IPS-20b (cell line): ENCODE results near the gene INAVA.

ENCODE experiments used
- H3K27ac ChIP-seq: one replicate; pipeline ENCODE4 v1.5.1; 2013; ENCODE audit warnings: low read length
- H3K27me3 ChIP-seq: 2 replicates; pipeline ENCODE4 v1.6.1; 2013; ENCODE audit warnings: mild to moderate bottlenecking, low read length, inconsistent platforms; ENCODE audit not compliant: insufficient read depth
- H3K36me3 ChIP-seq: 2 replicates; pipeline ENCODE4 v1.6.1; 2013; ENCODE audit warnings: low read depth, mild to moderate bottlenecking, inconsistent platforms, low read length, moderate library complexity; ENCODE audit not compliant: insufficient read depth
- H3K4me1 ChIP-seq: 2 replicates; pipeline ENCODE4 v1.6.1; 2013; ENCODE audit warnings: mild to moderate bottlenecking, control low read depth, inconsistent platforms, low read length, moderate library complexity; ENCODE audit not compliant: insufficient read depth
- H3K4me3 ChIP-seq: 2 replicates; pipeline ENCODE4 v1.5.1; 2013; ENCODE audit warnings: mild to moderate bottlenecking, low read length, inconsistent platforms
- H3K9ac ChIP-seq: 2 replicates; pipeline ENCODE4 v1.6.1; 2013; ENCODE audit warnings: low read depth, mild to moderate bottlenecking, inconsistent platforms, low read length, moderate library complexity
- H3K9me3 ChIP-seq: 2 replicates; pipeline ENCODE4 v1.6.1; 2013; ENCODE audit warnings: mild to moderate bottlenecking, low read depth, low read length, inconsistent platforms; ENCODE audit not compliant: insufficient read depth

Gene INAVA

DNA sequence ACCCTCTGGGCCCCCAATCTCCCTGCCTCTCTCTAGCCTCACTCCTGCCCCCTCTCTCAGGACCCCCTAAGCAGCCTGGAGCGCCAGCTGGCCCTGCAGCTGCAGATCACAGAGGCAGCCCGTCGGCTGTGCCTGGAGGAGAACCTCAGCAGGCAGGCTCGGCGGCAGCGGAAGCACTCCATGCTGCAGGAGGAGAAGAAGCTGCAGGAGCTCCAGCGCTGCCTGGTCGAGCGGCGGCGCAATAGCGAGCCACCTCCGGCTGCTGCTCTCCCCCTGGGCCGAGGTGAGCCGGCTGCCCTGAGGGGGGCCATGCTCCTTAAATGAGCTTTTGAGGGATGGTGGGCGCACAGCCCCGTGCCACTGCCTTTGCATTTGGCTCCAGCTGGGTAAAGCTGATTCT, 6.2 kb downstream of the INAVA start:
- Histone ChIP-seq H3K4me1 (peaks cover 11% of the 10 kb centered on the region), H3K9ac (no peak overlapping the region), H3K27ac (no peak overlapping the region), H3K4me3 (no peak overlapping the region), H3K27me3 (no peaks in the 10 kb centered on the region), H3K9me3 (no peaks in the 10 kb centered on the region), H3K36me3 (peaks cover 69% of the 10 kb centered on the region)

DNA sequence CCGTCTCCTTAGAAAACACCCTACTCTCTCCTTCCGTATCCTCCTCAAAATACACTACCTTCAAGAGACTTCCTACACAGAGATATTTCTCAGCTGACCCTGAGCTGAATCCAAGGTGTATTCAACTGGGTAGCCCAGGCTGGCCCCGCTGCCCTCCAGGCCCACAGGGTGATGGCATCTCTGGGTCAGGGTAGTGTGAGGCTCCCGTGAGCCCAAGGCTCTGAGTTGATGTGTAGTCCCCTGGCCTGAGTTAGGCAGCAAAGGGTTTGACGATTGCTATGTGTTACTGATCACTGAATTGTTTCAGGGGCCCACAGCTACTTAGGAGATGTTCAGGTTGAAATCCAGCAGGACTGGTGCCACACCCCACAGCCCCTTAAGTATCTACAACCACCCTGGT, 6.7 kb downstream of the INAVA start:
- Histone ChIP-seq H3K27me3 (no peaks in the 10 kb centered on the region), H3K27ac (no peak overlapping the region), H3K36me3 (peaks cover 72% of the 10 kb centered on the region), H3K9me3 (no peaks in the 10 kb centered on the region), H3K9ac (no peak overlapping the region), H3K4me1 (peaks cover 8% of the 10 kb centered on the region; the same call in 1 of the 2 replicates), H3K4me3 (no peak overlapping the region)

DNA sequence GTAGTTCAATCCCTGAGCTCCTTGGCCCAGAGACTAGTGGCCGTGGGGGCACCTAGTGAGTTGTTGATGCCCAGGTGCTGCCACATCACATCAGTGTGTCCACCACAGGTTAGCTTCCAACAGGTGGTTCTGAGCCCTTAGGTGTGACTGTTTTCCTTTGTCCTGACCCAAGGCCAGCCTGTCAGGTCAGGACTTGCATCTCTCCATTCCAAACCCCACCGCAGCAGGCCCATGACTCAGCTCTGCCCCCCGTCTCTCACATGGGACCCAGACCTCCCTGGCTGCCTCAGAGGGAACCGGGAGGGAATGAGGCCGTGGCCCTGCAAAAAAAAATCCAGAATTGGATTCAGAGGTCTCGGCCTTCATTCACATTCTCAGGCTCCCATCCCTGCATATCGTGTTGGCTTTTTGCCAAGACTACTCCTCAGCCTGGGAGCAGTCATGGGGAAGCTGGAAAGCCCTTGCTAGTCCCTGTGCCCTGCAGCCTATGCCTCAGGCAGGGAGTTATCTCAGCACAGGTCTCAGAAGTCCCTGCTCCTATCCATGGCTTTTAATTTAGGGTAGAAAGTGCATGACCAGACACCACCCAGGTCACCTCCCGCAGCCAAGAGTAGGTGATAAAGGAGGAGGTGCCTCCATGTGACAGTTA, 7.2 kb downstream of the INAVA start:
- H3K4me1 ChIP-seq = 0 out of 2 replicates have a peak, but pooled peaks cover 4% of the 10 kb centered on the region
- H3K9me3 ChIP-seq = no peaks in the 10 kb centered on the region
- no peak overlapping the region for H3K4me3 ChIP-seq
- peaks cover 77% of the 10 kb centered on the region for H3K36me3 ChIP-seq
- H3K27me3 ChIP-seq = no peaks in the 10 kb centered on the region
- no peak overlapping the region for H3K9ac ChIP-seq
- H3K27ac ChIP-seq = no peak overlapping the region

DNA sequence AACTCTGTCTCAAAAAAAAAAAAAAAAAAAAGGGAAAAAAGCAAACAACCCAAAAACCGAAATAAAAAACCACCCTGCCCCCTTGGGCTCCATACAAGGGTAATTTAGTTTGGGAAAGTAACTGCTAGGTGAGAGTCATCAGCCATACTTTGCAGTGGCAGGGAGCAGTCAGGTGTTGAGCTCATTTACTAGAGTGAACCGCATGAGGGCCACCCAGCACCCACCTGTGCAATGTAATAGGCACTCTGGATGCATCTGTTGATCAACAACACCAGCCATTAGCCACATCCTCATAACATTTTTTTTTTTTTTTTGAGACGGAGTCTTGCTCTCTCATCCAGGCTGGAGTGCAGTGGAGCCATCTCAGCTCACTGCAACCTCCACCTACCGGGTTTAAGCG, 9.1 kb downstream of the INAVA start:
- no peak overlapping the region for H3K27ac ChIP-seq
- H3K36me3 ChIP-seq = peaks cover 88% of the 10 kb centered on the region

DNA sequence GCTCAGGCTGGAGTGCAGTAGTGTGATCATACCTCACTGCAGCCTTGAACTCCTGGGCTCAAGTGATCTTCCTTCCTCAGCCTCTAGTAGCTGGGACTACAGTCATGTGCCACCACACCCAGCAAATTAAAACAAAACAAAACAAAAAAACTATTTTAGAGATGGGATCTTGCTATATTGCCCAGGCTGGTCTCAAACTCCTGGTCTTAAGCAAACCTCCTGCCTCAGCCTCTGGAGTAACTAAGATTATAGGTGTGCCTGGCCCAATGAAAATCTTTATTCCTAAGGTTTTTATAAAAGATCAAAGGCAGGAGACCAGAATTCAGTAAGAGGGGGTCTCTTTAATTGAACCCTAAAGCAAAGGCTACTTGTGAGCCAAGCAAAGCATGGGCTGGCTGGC, 10.1 kb downstream of the INAVA start:
- Histone ChIP-seq H3K4me1 (no peaks in the 10 kb centered on the region), H3K9ac (no peak overlapping the region), H3K4me3 (no peak overlapping the region), H3K36me3 (peaks cover 88% of the 10 kb centered on the region), H3K9me3 (no peaks in the 10 kb centered on the region), H3K27me3 (no peaks in the 10 kb centered on the region), H3K27ac (no peak overlapping the region)

More for the DNA sequence above, 9.1 kb downstream of the INAVA start:
- Histone ChIP-seq H3K4me1 (no peaks in the 10 kb centered on the region), H3K9me3 (no peaks in the 10 kb centered on the region), H3K9ac (no peak overlapping the region), H3K27me3 (no peaks in the 10 kb centered on the region), H3K4me3 (no peak overlapping the region)

DNA sequence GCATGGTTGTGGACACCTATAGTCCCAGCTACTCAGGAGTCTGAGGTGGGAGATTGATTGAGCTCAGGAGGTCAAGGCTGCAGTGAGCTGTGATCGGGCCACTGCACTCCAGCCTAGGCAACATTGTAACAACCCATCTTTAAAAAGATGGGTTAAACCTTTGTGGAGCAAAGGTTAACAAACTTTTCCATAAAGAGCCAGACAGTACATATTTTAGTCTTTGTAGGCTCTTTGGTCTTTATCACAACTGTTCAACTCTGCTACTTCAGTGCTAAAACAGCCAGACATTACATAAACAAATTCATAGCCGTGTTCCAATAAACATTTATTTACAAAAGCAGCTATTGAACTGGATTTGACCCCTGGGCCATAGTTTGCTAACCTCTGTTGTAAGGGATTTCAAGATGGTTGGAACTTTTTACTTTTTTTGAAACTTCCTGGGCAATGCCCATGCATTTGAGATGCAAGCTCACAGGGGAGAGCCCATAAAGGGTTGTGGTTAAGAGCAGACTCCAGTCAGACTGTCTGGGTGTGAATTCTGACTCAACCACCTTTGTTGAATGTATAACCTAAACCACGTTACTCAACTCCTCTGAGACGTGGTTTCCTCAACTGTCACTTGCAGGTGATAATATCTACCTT, 10.8 kb downstream of the INAVA start:
- no peaks in the 10 kb centered on the region for H3K4me1 ChIP-seq

DNA sequence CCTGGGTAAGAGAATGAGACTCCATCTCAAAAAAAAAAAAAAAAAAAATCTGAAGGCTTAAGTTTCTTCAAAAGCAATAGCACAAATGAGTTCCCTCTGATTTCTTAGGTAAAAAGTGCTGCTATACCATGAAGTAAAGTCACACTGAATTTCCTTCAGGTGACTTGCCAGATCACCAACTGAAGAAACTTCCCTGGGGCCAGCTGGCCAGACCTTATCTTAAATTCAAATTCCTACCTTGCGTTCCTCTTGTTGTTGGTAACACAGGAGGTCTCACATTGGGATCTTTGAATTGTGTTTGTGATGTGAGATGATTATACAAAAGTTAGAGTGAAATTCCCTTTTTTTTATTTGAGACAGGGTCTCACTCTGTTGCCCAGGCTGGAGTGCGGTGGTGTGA, 11.8 kb downstream of the INAVA start:
- Histone ChIP-seq H3K36me3 (peaks cover 88% of the 10 kb centered on the region), H3K27ac (no peak overlapping the region)

More for the DNA sequence above, 10.8 kb downstream of the INAVA start:
- Histone ChIP-seq H3K27ac (no peak overlapping the region), H3K27me3 (no peaks in the 10 kb centered on the region), H3K4me3 (no peak overlapping the region), H3K36me3 (peaks cover 88% of the 10 kb centered on the region), H3K9ac (no peak overlapping the region), H3K9me3 (no peaks in the 10 kb centered on the region)

DNA sequence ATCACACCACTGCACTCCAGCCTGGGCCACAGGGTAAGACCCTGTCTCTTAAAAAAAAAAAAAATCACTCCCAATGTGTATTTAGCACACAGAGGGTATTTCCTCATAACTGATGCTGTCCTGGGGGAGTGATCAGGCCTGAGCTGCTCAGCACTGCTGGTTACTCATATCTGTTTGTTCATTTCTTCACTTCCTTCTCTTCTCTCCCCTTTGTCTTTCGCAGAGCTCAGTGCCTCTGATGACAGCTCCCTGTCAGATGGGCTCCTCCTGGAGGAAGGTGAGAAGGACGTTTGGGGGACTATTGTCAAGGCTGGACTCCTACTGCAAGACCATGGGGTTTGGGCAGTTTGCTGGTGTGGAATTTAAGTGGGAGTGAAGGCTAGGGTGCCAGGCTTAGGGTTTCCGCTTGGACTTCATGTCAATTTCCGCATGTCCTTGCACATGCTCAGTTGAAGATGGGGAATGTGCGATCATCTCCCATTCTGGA, 13.0 kb downstream of the INAVA start:
- Histone ChIP-seq H3K27ac (no peak overlapping the region), H3K9ac (no peak overlapping the region), H3K9me3 (no peaks in the 10 kb centered on the region), H3K36me3 (peaks cover 85% of the 10 kb centered on the region), H3K4me1 (no peaks in the 10 kb centered on the region), H3K4me3 (no peak overlapping the region), H3K27me3 (no peaks in the 10 kb centered on the region)

More for the DNA sequence above, 11.8 kb downstream of the INAVA start:
- Histone ChIP-seq H3K9me3 (no peaks in the 10 kb centered on the region), H3K9ac (no peak overlapping the region), H3K27me3 (no peaks in the 10 kb centered on the region), H3K4me1 (no peaks in the 10 kb centered on the region), H3K4me3 (no peak overlapping the region)

DNA sequence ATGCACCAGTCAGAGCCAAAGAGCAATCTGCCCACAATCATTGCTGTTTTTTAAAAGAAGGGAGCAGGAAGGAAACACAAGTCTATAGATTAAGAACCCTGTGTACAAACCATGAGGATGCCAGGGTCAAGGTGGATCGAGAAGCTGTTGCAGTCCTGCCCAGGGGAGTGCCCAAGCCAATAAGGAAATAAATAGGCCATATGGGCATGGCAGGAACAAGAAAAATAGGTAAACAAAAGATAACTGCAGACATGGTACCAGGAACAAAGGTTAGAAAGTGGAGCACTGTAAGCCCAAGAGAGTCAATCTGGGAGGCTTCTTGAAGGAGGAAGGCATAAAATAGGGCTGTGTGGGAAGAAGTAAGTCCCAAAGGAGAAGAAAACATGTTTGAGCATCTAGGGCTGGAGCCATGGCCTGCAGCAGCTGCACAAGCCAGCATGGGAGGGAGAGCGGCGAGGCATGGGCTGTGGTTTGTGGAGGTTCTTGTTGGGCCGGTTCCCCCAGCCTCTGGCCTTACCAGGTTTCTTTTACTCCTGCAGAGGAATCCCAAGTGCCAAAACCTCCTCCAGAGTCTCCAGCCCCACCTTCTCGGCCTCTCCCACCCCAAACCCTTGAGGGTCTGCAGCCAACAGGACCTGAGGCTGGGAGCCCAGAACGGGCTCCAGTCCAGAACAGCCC, 13.6 kb downstream of the INAVA start:
- Histone ChIP-seq H3K36me3 (peaks cover 86% of the 10 kb centered on the region), H3K27ac (no peak overlapping the region), H3K4me1 (no peaks in the 10 kb centered on the region)

DNA sequence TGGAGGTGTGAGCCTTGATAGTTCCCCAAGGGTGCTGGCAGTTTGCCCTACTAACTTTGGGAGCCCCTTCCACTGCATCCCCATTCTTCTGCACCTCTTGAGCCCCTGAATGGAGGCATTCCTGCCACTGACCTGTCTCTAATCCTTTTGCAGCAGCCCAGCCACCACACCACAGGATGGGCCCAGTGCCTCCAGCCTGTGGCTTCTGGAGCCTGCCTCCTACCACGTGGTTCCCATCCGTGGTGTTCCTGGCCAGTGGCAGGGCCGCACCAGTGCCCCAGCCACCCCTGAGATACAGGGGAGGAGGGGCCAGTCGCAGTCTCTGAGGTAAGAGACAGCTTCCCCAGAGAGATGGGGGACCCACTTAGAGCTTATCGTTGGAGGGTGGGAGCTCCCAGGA, 14.4 kb downstream of the INAVA start:
- Histone ChIP-seq H3K4me3 (no peak overlapping the region), H3K9ac (no peak overlapping the region), H3K27me3 (no peaks in the 10 kb centered on the region), H3K36me3 (peaks cover 87% of the 10 kb centered on the region), H3K9me3 (no peaks in the 10 kb centered on the region), H3K4me1 (no peaks in the 10 kb centered on the region), H3K27ac (no peak overlapping the region)

More for the DNA sequence above, 13.6 kb downstream of the INAVA start:
- no peaks in the 10 kb centered on the region for H3K9me3 ChIP-seq
- H3K9ac ChIP-seq = no peak overlapping the region
- no peaks in the 10 kb centered on the region for H3K27me3 ChIP-seq
- no peak overlapping the region for H3K4me3 ChIP-seq

DNA sequence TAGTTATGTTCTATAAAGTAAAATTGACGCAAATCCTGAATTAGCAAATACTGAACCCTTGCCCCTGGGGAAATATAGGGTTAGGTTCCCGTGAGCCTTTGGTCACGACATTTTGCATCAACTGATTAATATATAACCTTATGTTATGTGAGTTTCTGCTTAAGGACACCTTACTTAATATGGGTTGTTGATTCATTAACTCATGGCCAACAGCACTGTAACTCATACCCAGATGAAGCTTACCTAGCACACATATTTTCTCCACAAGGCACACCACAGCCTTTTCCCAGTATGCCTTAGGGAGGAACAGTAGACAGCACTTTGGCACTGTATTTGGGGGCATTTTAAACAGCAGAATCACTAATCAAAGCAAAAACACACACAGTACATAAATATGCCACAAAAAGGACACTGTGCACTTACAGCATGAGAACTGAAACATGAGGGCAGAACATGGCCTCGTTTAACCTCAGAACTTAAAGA, 15.1 kb downstream of the INAVA start:
- Histone ChIP-seq H3K4me3 (no peak overlapping the region), H3K27me3 (no peaks in the 10 kb centered on the region), H3K27ac (no peak overlapping the region), H3K9ac (no peak overlapping the region), H3K4me1 (no peaks in the 10 kb centered on the region), H3K36me3 (peaks cover 80% of the 10 kb centered on the region), H3K9me3 (no peaks in the 10 kb centered on the region)
